Urothelium cell line (cell line): Measurements from ENCODE around the gene ACSF2.

Experiments used
- DNase-seq: peaks from one replicate; pipeline ENCODE4 v3.0.0; 2011; ENCODE audit warnings: low spot score, mixed read lengths
- FAIRE-seq: peaks from 2 replicates; lab custom pipeline; 2011; peaks lifted over from hg19 to GRCh38; lab: Jason Lieb, UNC

The ACSF2 gene

GRCh38 chr17:50520483-50520882, 94.5 kb downstream of the ACSF2 start:
- FAIRE-seq (no peak), DNase-seq (no peak)

- DNase-seq, result no peak
- no peak for FAIRE-seq
Observed at GRCh38 chr17:50521514-50521913, 95.5 kb downstream of the ACSF2 start.

- DNase-seq, result no peak
- no peak for FAIRE-seq
Observed at GRCh38 chr17:50522766-50523165, 96.7 kb downstream of the ACSF2 start.

GRCh38 chr17:50523208-50523607, 97.2 kb downstream of the ACSF2 start:
- DNase-seq, result no peak
- no peak for FAIRE-seq
